ENCODE data around the gene P3H4. TPM values are rescaled to one million over a fixed set of nuclear protein-coding genes. Genes with fewer than 3 reads are reported as not detected.

P3H4 gene
- polyA plus RNA-seq, 1 donor = 39.5 TPM

DNA sequence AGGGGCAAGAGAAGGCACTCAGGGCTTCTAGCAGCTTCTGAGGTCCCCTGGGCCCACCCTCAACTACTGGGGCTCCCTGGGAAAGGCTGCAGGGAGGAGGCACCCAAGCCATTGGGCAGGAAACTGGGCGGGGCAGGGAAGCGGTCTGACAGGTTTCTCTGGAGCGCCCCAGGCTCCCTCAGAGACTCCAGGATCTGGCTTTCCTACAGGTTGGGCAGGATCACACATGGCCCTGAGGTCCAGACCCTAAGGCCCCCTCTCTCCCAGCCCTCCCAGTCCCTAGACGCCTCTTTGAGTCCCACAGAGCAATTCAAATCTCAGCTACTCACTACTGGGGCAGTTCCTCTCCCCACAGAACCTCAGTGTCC lies 39.5 kb downstream of the P3H4 start:
- DNase-seq (ENCODE audit: low read depth) = no peak

DNA sequence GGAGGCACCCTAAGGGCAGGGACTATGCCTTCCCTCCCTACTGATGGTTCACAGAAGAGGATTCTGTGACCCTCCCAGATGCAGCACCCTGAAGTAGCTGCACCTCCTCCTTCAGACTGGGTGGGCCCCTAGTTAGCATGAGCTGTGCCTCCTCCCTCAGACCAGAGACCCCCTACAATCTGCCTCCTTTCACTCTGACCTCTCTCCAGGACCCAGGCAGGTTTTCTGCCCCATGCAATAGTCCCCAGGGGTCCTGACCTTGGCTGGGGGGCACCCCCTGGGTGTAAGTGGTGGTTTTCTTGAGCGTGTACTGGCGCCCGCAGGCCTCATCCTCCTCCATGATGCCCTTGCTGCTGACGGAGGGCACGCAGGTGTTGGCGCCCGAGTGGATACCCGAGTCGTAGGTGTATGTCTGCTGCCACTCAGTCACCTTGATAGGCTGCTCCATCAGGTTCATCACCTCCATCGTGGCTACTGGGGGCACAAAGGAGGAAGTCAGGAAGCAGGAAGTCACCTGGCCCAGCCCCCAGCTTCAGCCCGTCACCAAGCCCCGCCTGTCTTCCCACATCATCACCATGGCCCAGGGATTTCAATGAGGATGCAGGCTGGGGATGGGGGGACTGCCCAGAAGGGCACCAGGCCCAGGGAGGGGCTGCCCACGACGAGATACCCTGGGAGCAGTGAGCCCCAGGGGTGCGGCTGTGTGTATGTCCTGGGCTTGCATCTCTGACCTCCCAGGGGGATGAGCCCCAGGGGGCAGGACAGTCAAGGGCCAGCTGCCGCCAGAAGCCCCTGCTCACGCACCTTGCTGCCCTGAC lies 40.2 kb downstream of the P3H4 start:
- no peak for DNase-seq (ENCODE audit: low read depth)

DNA sequence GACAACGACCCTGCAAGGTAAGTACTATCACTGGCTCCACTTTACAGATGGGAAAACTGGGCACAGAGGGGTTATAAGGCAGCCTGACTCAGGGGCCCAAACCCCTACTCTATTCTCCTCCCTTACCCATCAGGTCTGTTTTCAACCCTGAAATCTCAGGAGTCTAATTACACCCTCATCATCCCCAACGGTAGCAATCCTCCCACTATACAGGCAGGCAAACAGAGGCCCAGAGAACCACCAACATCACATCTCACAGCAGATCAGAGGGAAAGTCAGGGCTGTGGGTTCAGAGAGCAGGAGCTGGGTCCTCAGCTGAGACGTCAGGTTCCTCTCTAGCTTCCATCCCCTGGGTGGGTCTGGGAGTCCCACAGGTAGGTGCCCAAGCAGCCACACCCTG lies 41.8 kb downstream of the P3H4 start:
- no peak for DNase-seq (ENCODE audit: low read depth)

DNA sequence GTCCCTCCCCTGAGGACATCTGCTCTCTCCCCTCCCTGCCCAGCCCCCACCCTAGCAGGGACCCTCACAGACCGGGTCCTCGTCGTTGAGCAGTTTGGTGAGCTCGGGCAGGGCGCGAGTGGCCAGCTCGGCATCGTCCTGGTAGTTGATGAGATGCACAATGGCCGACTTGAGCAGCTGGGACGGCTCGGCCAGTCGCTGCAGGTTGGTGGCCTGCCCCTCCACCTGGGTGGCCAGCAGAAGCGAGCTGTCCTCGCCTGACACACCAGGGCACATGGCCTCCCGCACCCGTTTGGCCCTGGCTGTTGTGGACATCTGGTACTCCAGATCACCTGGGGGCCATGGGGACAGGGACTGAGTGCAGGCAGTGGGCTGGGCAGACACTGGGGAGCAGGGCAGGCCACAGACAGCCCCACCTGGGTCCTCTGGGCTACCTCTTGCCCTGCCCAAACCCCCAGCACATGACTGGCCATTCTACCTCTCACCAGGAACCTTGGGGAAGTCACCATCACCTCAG lies 42.3 kb downstream of the P3H4 start:
- DNase-seq (ENCODE audit: low read depth) = no peak

GRCh38 chr17:41768682-41769288 lies 43.0 kb downstream of the P3H4 start:
- DNase-seq (ENCODE audit: low read depth) = no peak

DNA sequence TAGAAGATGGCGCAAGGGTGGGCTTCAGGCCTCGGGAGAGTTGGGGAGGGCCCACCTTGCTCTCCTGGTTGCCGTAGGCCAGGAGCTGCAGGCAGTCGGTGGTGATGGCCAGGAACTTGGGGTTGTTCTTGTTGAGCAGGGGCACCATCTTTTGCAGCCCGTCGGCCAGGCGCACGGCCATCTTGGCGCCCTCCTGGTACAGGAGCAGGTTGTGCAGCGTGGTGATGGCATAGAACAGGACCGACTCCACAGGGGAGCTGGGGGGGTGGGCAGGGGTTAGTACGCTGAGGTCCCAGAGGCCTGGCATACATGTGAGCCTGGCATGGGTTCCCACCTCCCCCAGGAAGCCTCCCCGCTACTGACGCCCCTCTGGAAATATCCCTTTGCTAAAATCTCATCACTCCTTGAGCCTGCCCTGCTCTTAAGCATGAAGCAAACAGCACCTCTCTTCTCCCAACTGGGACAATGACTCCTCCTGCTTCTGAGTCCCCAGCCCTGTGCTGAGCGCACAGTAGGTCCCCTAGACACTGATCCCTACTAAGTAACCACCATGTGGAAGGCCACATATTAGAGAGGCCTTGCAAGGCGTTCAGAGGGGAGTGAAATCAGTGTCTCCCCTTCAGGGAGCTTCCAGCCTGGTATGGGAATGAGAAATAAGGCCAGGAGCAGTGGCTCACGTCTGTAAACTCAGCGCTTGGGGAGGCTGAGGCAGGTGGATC lies 44.3 kb downstream of the P3H4 start:
- no peak for DNase-seq (ENCODE audit: low read depth)

DNA sequence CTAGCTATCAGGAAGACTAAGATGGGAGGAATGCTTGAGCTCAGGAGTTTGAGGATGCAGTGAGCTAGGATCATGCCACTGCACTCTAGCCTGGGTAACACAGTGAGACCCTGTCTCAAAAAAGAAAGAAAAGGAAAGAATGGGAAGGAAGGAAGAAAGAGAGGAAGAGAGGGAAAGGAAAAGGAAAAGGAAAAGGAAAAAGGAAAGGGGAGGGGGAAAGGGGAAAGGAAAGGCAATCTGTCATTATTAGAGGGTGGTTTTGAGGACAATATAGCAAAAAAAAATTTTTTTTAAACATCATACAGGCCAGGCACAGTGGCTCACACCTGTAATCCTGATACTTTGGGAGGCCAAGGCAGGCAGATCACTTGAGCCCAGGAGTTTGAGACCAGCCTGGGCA lies 45.6 kb downstream of the P3H4 start:
- DNase-seq (ENCODE audit: low read depth) = no peak

- no peak for DNase-seq (ENCODE audit: low read depth)
These were observed 48.4 kb downstream of the P3H4 start for GRCh38 chr17:41763327-41763726.

GRCh38 chr17:41762841-41763240 lies 48.9 kb downstream of the P3H4 start:
- DNase-seq (ENCODE audit: low read depth) = no peak

DNA sequence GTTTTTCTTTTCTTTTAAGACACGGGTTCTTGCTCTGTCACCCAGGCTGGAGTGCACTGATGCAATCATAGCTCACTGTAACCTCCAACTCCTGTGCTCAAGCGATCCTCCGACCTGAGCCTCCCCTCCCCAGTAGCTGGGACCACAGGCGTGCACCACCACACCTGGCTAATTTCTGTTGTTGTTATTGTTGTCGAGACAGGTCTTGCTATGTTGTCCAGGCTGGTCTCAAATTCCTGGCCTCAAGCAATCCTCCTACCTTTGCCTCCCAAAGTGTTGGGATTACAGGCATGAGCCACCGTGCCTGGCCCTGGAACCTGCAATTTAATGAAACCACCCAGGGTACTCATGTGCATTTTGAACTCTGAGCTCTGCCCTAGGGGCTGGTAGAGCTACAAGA lies 49.4 kb downstream of the P3H4 start:
- DNase-seq (ENCODE audit: low read depth) = no peak

GRCh38 chr17:41760878-41761277 lies 50.9 kb downstream of the P3H4 start:
- DNase-seq (ENCODE audit: low read depth) = no peak

DNA sequence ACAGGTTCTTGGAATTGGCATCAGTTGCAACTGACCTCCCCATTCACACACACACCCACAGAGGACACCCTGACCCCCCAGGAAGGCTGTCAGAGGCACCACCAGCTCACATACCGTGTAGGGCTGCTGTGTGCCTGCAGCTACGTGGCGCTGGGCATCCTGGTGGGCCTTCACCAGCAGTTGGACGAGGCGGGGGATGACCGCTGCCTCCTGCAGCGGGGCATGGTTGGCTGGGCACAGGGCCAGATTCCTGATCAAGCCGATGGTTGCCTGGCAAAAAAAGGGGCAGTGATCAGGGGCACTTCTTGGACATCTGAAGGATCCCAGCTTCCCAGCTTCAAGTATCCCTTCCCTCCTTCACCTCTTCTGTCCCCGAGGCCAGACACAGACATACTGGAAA lies 53.1 kb downstream of the P3H4 start:
- DNase-seq (ENCODE audit: low read depth) = no peak

- DNase-seq (ENCODE audit: low read depth) = no peak
These were observed 57.7 kb downstream of the P3H4 start for GRCh38 chr17:41754066-41754465.

Other genes with a start within 250 kb of the P3H4 start
- gene KRT9, start 239.9 kb downstream of the P3H4 start, polyA plus RNA-seq (ENCODE audit: insufficient read length) = not detected
- gene KRT14, start 225.1 kb downstream of the P3H4 start, polyA plus RNA-seq (ENCODE audit: insufficient read length) = not detected
- not detected for gene KRT16, start 199.2 kb downstream of the P3H4 start, polyA plus RNA-seq (ENCODE audit: insufficient read length)
- 0.71 TPM for gene KRT17, start 187.4 kb downstream of the P3H4 start, polyA plus RNA-seq (ENCODE audit: insufficient read length)
- 784 TPM for gene EIF1, start 123.1 kb downstream of the P3H4 start, polyA plus RNA-seq (ENCODE audit: insufficient read length)
- gene GAST, start 99.6 kb downstream of the P3H4 start, polyA plus RNA-seq (ENCODE audit: insufficient read length) = not detected
- 0.04 TPM for gene HAP1, start 77.3 kb downstream of the P3H4 start, polyA plus RNA-seq (ENCODE audit: insufficient read length)
- gene JUP, start 25.2 kb downstream of the P3H4 start, polyA plus RNA-seq (ENCODE audit: insufficient read length) = 31.0 TPM
- 114 TPM for gene FKBP10, start 1.1 kb upstream of the P3H4 start, polyA plus RNA-seq (ENCODE audit: insufficient read length)
- 34.6 TPM for gene NT5C3B, start 24.3 kb upstream of the P3H4 start, polyA plus RNA-seq (ENCODE audit: insufficient read length)
- 0.18 TPM for gene KLHL10, start 25.9 kb upstream of the P3H4 start, polyA plus RNA-seq (ENCODE audit: insufficient read length)
- 4.9 TPM for gene KLHL11, start 53.5 kb upstream of the P3H4 start, polyA plus RNA-seq (ENCODE audit: insufficient read length)
- 44.4 TPM for gene ACLY, start 107.0 kb upstream of the P3H4 start, polyA plus RNA-seq (ENCODE audit: insufficient read length)
- gene ODAD4, start 118.7 kb upstream of the P3H4 start, polyA plus RNA-seq (ENCODE audit: insufficient read length) = 0.80 TPM
- 40.1 TPM for gene CNP, start 154.8 kb upstream of the P3H4 start, polyA plus RNA-seq (ENCODE audit: insufficient read length)
- 97.2 TPM for gene DNAJC7, start 205.5 kb upstream of the P3H4 start, polyA plus RNA-seq (ENCODE audit: insufficient read length)
- gene NKIRAS2, start 208.1 kb upstream of the P3H4 start, polyA plus RNA-seq (ENCODE audit: insufficient read length) = 47.9 TPM
- 1.2 TPM for gene C17orf113, start 238.7 kb upstream of the P3H4 start, polyA plus RNA-seq (ENCODE audit: insufficient read length)

All from forelimb muscle (tissue), 1 donor.